Activated CD4-positive, alpha-beta T cell treated with anti-CD3 and anti-CD28 coated beads, Interleukin-2, amount 50 U/mL, for 1 hour (primary cell): ENCODE results near the gene UGT1A3.

Source experiments
- DNase-seq: peaks from one replicate; pipeline ENCODE4 v3.0.0-alpha.2; 2020

UGT1A3 gene

GRCh38 chr2:233799087-233799665, 70.3 kb downstream of the UGT1A3 start:
- DNase-seq, result no peak

- DNase-seq, result no peak
These were observed 70.9 kb downstream of the UGT1A3 start for GRCh38 chr2:233799716-233800115.

- DNase-seq, result no peak
These were observed 71.4 kb downstream of the UGT1A3 start for GRCh38 chr2:233800208-233800607.

DNA sequence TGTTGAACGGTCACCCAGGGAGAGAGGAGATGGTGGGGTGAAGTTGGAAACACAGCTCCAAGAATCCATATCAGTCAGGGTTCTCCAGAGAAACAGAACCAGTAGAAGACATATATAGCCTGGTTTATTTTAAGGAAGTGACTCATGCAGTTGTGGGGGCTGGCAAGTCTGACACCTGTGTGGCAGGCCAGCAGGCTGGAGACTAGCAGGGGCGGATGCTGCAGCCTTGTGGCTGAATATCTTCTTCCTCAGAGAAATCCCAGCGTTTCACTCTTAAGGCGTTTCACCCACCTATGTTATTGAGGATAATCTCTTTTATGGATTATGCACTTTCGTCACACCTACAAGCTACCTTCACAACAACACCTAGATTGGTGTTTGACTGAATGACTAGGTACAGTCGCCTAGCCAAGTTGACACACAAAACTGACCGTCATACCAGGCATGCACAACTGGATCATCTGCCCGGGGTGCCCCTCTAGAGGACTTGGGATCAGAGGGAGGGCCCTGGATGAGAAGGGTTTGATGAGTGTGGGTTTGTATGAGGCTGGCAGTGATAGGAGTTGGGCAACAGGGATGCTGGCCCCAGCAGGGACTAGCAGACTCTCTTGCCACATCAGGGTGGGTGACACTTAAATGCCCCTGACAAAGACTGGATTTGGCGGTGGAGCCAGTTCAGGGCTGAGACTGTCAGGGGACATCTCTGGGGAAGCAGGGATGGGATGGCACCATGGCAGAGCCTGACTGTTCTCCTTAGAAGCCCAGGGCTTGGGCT, 72.7 kb downstream of the UGT1A3 start:
- no peak for DNase-seq

- no peak for DNase-seq
These were observed 73.4 kb downstream of the UGT1A3 start for GRCh38 chr2:233802132-233802815.

- DNase-seq, result no peak
These were observed 74.6 kb downstream of the UGT1A3 start for GRCh38 chr2:233803292-233803911.

GRCh38 chr2:233803994-233804393, 75.2 kb downstream of the UGT1A3 start:
- no peak for DNase-seq

DNA sequence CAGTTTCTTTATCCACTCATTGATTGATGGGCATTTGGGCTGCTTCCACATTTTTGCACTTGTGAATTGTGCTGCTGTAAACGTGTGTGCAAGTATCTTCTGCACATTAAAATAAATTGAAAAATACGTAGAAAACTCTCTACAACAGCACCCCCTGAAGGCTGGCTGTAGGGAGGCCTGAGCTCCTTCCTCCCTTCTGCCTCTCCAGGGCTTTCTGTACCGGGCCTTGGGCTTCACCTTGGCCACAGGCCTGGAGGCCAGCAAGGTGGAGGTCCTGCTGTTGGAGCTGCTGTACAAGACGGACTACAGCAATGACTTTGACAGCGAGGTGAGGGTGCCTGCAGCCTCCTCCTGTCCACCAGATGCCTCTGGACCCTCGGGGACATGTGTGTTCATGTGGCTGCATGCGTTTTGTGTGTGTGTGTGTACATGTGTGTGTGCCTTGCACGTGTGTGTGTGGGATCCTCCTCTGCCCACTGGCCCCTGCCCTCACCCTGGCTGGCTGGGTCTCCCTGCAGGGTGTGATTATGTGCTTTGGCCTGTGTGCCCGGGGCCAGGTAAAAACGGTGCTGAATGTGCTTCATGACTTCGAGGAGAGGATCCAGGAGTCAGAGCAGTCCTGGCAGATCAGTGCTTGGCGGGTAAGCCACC, 78.5 kb downstream of the UGT1A3 start:
- DNase-seq, result no peak

DNA sequence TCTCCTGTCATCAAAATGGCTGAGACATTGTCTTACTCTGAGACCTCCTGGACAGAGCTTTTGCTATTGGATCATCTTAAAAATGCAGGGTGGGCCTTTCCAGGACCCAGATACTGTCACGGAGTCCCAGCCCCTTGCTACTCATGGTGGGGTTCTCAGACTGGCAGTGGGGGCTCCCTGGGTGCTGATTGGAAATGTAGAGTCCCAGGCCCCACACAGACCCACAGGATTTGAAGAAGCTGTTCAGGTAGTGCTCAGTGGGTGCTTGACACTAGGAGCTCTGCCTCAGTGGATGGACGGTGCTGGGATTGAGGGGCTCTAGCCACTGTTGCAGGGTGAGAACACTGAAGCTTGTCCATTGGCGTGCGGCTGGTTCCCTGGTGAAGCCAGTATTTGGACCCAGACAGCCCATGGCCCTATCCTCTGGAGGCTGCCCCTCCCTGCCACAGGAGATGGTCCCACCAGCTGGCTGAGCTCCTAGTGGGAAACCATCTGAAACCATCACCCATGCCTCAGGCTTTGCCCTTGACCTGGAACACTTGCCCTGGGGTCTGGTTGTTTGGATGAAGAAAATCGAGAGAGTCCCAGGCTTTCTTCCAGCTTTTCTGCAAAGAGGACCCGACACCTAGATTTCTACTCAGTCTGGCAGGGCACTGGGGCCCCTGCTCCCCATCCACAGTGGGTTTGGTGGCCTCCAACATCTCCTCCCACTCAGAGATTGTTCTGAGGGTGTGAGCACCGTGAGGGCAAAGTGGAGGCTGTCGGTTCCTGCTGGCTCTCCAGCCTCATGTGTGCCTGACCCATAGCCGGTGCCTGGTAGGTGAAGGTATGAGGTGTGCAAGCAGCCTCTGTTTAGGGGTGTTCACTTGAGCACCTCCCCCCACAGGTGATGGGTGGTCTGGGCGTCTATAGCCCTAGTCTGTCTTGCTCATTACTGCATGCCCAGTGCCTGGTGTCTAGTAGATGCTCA, 79.4 kb downstream of the UGT1A3 start:
- DNase-seq, result no peak

- no peak for DNase-seq
These were observed 81.5 kb downstream of the UGT1A3 start for GRCh38 chr2:233810385-233810784.

GRCh38 chr2:233811087-233811486, 82.2 kb downstream of the UGT1A3 start:
- DNase-seq, result no peak

GRCh38 chr2:233811732-233812131, 82.9 kb downstream of the UGT1A3 start:
- DNase-seq, result no peak

DNA sequence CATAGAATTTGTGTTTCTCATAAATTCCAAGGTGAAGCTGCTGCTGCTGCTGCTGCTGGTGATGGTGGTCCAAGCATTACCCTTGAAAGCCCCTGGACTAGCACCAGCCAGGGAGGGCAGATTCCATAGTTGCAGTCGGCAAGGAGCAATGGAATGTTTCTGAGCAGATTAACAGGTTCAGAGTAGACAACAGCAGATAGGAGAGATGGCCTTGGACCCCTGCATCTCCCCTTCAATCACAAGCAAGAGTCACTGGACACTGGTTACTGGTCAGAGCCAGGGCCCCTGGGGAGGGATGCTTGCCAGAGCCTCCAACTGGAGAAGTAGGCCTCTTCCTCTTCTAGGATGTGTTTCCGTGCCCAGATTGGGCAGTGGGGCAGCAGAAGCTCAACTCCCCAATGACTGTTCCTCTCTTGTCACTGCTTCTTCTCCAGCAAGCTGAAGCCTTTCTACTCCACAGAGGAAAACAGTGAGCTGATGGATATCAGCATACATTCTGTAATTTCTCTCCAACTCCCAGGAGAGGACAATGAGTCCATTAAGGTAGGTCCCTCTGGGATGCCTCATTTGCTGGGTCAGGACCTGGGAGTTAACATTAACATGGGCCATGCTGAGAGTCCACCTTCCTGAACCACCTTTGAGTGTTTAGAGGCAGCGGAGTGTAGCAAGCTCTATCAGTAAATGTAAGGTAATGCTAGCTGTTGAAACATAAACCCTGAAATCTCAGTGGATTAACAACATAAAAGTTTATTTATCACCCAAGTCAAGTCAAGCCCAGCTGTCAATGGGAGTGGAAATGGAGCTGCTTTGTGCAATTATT, 84.6 kb downstream of the UGT1A3 start:
- no peak for DNase-seq

- no peak for DNase-seq
These were observed 85.4 kb downstream of the UGT1A3 start for GRCh38 chr2:233814056-233814835.

DNA sequence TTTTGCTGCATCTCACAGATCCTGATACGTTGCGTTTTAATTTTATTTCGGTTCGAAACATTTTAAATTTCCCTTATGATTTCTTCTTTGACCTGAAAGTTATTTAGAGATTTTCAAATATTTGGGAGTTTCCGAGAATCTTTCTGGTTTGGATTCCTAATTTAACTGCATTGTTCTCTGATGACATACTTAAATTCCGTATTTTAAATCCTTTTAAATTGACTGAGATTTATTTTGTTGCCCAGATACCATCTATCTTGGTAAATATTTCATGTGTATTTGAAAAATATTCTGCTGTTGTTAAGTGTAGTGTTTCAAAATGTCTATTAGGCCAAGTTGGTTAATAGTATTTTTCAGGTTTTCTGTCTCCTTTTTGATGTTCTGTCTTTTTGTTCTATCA, 87.0 kb downstream of the UGT1A3 start:
- no peak for DNase-seq

DNA sequence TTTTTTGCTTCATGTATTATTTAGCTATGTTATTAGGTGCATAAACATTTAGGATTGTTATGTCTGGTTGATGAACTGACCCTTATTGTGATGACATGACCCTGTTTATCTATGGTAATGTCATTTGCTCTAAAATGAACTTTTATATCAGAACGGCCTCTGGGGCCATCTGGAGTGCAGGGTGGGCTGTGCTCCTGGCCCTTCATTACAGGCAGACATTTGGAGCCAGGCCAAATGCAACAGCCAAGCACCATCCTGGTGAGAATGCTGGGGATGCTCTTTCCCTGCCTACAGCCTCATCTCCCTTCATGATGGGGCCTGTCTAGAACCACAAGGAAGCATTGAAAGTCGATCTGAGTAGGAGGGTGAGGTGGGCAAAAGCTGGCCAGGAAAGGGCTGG, 87.5 kb downstream of the UGT1A3 start:
- DNase-seq, result no peak

- DNase-seq, result no peak
These were observed 87.9 kb downstream of the UGT1A3 start for GRCh38 chr2:233816771-233817170.

DNA sequence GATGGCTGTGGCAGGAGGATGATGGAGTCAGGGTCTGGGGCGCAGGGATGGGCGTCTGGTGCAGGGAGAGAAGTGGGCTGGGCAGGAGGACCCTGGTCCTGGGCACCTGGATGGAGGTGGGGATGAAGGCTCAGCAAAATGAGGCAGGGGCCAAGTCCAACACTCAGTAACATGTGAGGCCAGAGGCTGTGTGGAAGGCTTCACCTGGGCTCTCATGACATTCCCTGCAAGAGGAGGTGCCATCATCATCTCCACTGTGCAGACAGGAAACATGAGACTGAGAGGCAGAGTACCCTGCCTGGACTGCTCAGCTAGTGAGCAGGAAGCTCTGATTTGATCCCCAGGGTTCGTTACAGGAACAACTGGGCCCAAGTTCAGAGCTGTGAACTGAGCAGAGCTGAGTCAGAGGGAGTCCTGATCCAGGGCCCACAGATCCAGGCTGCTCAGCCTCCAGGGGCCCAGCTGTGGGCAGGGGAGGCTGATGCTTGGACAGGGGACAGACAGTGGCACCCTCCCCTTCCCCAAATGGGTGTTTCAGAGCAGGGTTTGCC, 88.6 kb downstream of the UGT1A3 start:
- DNase-seq, result no peak

- no peak for DNase-seq
These were observed 89.3 kb downstream of the UGT1A3 start for GRCh38 chr2:233817995-233818638.
